Fibroblast of lung (primary cell): Measurements from ENCODE around the gene LAPTM4A. TPM values are rescaled to one million over a fixed set of nuclear protein-coding genes. Genes with fewer than 3 reads are reported as not detected.

ENCODE experiments used
- DNase-seq, 2 donors: peaks; one replicate each; pipeline versions ENCODE4 v3.0.0 to v3.0.0-alpha.2; 2010; ENCODE audit warnings: low read depth in 2 of 2
- H2AFZ ChIP-seq: 2 replicates; pipeline ENCODE4 v1.5.1; 2012; ENCODE audit warnings: low read length, control low read depth, inconsistent platforms
- H3K27ac ChIP-seq: 2 replicates; pipeline ENCODE4 v1.5.1; 2011; ENCODE audit warnings: low read length, control low read depth; ENCODE audit not compliant: insufficient read depth
- H3K27me3 ChIP-seq: 2 replicates; pipeline ENCODE4 v1.5.1; 2011; ENCODE audit warnings: mild to moderate bottlenecking, low read length; ENCODE audit not compliant: control insufficient read depth, insufficient read depth
- H3K36me3 ChIP-seq: 2 replicates; pipeline ENCODE4 v1.5.1; 2011; ENCODE audit warnings: low read length; ENCODE audit not compliant: control insufficient read depth, insufficient read depth
- H3K4me1 ChIP-seq: 2 replicates; pipeline ENCODE4 v1.5.1; 2011; ENCODE audit warnings: low read length; ENCODE audit not compliant: control insufficient read depth, insufficient read depth; ENCODE audit errors: extremely low read depth
- H3K4me2 ChIP-seq: 2 replicates; pipeline ENCODE4 v1.5.1; 2011; ENCODE audit warnings: low read length, control low read depth; ENCODE audit not compliant: insufficient read depth; ENCODE audit errors: extremely low read depth
- H3K4me3 ChIP-seq, 4 experiments: fragments of 200-600 bp in 1 of 4; sonication (generic) in 1 of 4; replicated peaks in 1 of 4; 2 replicates each; pipeline ENCODE4 v1.5.1; 2011 to 2016; ENCODE audit warnings: low read length in 4 of 4, low read depth in 3 of 4, mild to moderate bottlenecking in 3 of 4, control low read depth in 2 of 4, inconsistent platforms in 1 of 4, mixed read lengths in 1 of 4; ENCODE audit not compliant: insufficient read depth in 1 of 4; ENCODE audit errors: control extremely low read depth in 1 of 4
- H3K79me2 ChIP-seq: 2 replicates; pipeline ENCODE4 v1.5.1; 2012; ENCODE audit warnings: mild to moderate bottlenecking, low read length, inconsistent platforms; ENCODE audit not compliant: control insufficient read depth, insufficient read depth
- H3K9ac ChIP-seq: 2 replicates; pipeline ENCODE4 v1.5.1; 2011; ENCODE audit warnings: mild to moderate bottlenecking, low read length, control low read depth; ENCODE audit not compliant: insufficient read depth
- H3K9me3 ChIP-seq: 2 replicates; pipeline ENCODE4 v1.5.1; 2012; ENCODE audit warnings: low read depth, low read length; ENCODE audit not compliant: control insufficient read depth, insufficient read depth
- H4K20me1 ChIP-seq: 2 replicates; pipeline ENCODE4 v1.5.1; 2011; ENCODE audit warnings: low read length; ENCODE audit not compliant: control insufficient read depth, insufficient read depth; ENCODE audit errors: extremely low read depth
- EZH2 ChIP-seq: IDR thresholded peaks from 2 replicates; pipeline ENCODE4 v1.5.1; 2012; ENCODE audit warnings: low read length, control low read depth, mild to moderate bottlenecking; ENCODE audit errors: missing control alignments
- polyA plus RNA-seq, 2 donors: library from polyadenylated mRNA; depleted of rRNA in 1 of 2; stranded (reverse) in 1 of 2; unstranded in 1 of 2; fragments of >200 nt; gene quantifications; 2 replicates each; pipeline ENCODE4 v1.2.1, GENCODE V29; 2011 to 2012; ENCODE audit warnings: missing spikeins in 1 of 2
- total RNA-seq: library from RNA; depleted of rRNA; stranded (reverse); fragments of >200 nt; gene quantifications from 2 replicates; pipeline ENCODE4 v1.2.1, GENCODE V29; 2014
- TF ChIP-seq, protein P1 (sequence below), 2 donors: IDR thresholded peaks in 1 of 2; conservative IDR thresholded peaks in 1 of 2; 1 replicate in 1 of 2; 2 replicates in 1 of 2; pipeline ENCODE4 v1.5.1; 2011 to 2012; ENCODE audit warnings: low read length in 2 of 2, control low read depth in 1 of 2, inconsistent platforms in 1 of 2, low read depth in 1 of 2, mild to moderate bottlenecking in 1 of 2

LAPTM4A gene
- total and polyA plus RNA-seq, 2 donors (not counting 1 experiment from before 2014, with no cell fraction given), result 193 to 1,101 TPM

DNA sequence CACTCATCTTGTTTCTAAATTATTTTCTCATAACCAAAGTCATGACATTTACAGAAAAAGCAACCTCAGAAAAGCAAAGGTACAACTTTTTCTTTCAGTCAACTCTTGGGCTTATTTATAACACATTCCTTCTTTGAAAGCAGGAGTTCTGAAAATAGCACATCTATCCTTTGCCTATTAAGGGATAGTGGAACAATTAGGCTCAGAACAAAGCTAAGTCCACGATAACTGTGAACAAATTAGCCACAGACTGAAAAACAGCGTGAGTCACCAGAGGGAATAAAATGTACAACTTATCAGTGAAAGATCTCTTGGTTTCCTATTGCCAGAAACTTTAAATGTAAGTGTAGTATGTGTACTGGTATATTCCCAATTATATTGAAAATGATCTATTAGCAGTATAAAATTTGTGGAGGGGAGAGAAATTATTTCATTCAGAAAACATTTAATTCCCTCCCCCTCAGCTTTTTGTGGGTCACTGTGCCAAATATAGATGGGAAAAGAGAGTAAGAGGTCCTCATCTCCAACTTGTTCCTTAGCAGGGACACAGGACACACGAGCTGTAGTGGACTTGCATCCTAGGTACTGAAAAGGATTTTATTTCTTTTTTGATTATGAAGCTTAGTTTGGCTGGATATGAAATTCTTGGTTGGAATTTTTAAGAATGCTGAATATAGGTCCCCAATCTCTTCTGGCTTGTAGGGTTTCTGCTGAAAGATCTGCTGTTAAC, 23.6 kb downstream of the LAPTM4A start:
- peak in 1 of 2 donors; percentile 68 for DNase-seq
- Histone ChIP-seq H3K27ac (no peak overlapping the region), H3K4me2 (no peak overlapping the region), H3K79me2 (no peaks in the 10 kb centered on the region), H3K4me1 (no peaks in the 10 kb centered on the region), H2AFZ (no peak overlapping the region), H4K20me1 (no peaks in the 10 kb centered on the region), H3K27me3 (no peaks in the 10 kb centered on the region), H3K9me3 (no peaks in the 10 kb centered on the region), H3K9ac (no peak overlapping the region), H3K36me3 (peaks cover 8% of the 10 kb centered on the region), H3K4me3 (no peak overlapping the region)
- TF ChIP-seq EZH2, result no peak
- TF ChIP-seq, protein P1, sequence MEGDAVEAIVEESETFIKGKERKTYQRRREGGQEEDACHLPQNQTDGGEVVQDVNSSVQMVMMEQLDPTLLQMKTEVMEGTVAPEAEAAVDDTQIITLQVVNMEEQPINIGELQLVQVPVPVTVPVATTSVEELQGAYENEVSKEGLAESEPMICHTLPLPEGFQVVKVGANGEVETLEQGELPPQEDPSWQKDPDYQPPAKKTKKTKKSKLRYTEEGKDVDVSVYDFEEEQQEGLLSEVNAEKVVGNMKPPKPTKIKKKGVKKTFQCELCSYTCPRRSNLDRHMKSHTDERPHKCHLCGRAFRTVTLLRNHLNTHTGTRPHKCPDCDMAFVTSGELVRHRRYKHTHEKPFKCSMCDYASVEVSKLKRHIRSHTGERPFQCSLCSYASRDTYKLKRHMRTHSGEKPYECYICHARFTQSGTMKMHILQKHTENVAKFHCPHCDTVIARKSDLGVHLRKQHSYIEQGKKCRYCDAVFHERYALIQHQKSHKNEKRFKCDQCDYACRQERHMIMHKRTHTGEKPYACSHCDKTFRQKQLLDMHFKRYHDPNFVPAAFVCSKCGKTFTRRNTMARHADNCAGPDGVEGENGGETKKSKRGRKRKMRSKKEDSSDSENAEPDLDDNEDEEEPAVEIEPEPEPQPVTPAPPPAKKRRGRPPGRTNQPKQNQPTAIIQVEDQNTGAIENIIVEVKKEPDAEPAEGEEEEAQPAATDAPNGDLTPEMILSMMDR (conservative IDR thresholded peaks at IDR 0.05 in 1 of 2, IDR thresholded peaks at IDR 0.05 in 1 of 2; ENCODE audit: low read depth in 1 of 2, low read length in 2 of 2), result no peak

DNA sequence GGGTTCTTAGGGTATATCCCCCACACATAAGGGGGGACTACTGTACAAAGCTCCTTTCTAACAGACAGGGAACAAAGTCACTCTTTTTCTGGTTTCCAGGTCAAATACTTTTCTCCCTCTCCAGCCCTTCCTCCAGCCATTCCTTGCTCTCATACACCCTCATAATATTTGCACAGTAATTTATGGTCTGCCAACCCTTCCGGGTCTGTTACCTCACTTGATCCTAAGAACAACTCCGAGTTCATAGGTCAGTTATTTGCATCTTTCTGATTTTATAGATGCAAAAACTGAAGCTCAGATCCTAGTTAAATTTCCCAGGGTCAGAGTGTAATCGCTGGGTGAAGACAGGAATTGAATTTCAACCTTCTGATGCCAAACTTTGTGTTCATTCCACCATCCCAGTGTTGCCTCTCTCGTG, 24.2 kb downstream of the LAPTM4A start:
- Histone ChIP-seq H3K4me3 (no peak overlapping the region), H3K27ac (no peak overlapping the region), H3K27me3 (no peaks in the 10 kb centered on the region), H3K79me2 (no peaks in the 10 kb centered on the region), H4K20me1 (no peaks in the 10 kb centered on the region), H3K36me3 (peaks cover 8% of the 10 kb centered on the region), H3K4me2 (no peak overlapping the region), H3K9ac (no peak overlapping the region), H3K4me1 (no peaks in the 10 kb centered on the region), H2AFZ (no peak overlapping the region), H3K9me3 (no peaks in the 10 kb centered on the region)
- no peak for DNase-seq
- no peak for TF ChIP-seq EZH2
- TF ChIP-seq, protein P1 (conservative IDR thresholded peaks at IDR 0.05 in 1 of 2, IDR thresholded peaks at IDR 0.05 in 1 of 2; ENCODE audit: low read depth in 1 of 2, low read length in 2 of 2), result no peak

DNA sequence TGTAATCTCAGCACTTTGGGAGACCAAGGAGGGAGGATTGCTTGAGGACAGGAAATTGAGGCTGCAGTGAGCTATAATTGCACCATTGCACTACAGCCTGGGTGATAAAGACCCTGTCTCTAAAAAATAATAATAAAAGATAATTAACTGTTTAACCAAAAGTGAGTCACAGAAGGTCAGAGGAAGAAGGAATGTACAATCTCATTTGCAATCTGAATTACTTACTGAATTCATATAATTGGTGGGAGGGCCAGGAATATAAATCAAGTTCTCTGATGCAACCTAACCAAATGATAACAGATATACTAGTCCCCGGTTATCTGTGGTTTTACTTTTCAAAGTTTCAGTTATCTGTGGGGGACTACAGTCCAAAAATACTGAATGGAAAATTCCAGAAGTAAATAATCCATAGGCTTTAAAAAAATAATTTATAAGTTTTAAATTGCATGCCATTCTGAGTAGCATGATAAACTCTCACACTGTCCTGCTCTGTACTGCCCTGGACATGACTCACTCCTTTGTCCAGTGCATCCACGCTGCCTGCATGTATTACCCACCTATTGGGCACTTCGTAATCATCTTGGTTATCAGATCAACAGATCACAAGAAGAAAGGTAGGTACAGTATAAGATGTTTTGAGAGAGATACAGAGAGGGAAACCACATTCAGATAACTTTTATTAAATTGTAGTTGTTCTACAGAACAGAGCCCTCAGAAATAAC, 26.2 kb downstream of the LAPTM4A start:
- H3K9me3 ChIP-seq, result no peaks in the 10 kb centered on the region
- H3K4me1 ChIP-seq, result no peaks in the 10 kb centered on the region
- TF ChIP-seq, protein P1 (conservative IDR thresholded peaks at IDR 0.05 in 1 of 2, IDR thresholded peaks at IDR 0.05 in 1 of 2; ENCODE audit: low read depth in 1 of 2, low read length in 2 of 2), result no peak
- TF ChIP-seq EZH2, result no peak
- no peak overlapping the region for H3K4me2 ChIP-seq
- H3K36me3 ChIP-seq, result peaks cover 2% of the 10 kb centered on the region
- no peaks in the 10 kb centered on the region for H3K27me3 ChIP-seq
- H3K79me2 ChIP-seq, result no peaks in the 10 kb centered on the region
- H3K27ac ChIP-seq, result no peak overlapping the region
- no peak overlapping the region for H2AFZ ChIP-seq
- DNase-seq, result peak in 1 of 2 donors; percentile 56
- H4K20me1 ChIP-seq, result no peaks in the 10 kb centered on the region
- no peak overlapping the region for H3K9ac ChIP-seq
- no peak overlapping the region for H3K4me3 ChIP-seq
